DMS 273 (cell line): ENCODE data around the gene DCDC2C.
A peak's percentile ranks its signal among the peaks of the same experiment; 100 is the strongest.

Experiments
- DNase-seq: peaks from one replicate; lab custom pipeline; 2025; ENCODE audit not compliant: unreplicated experiment; lab: John Stamatoyannopoulos, UW

Gene DCDC2C

GRCh38 chr2:3769766-3770165, 66.4 kb downstream of the DCDC2C start:
- no peak for DNase-seq

- DNase-seq: no peak
Observed at GRCh38 chr2:3770724-3771415, 67.5 kb downstream of the DCDC2C start.

- no peak for DNase-seq
Observed at GRCh38 chr2:3771576-3771975, 68.2 kb downstream of the DCDC2C start.

GRCh38 chr2:3774336-3774735, 71.0 kb downstream of the DCDC2C start:
- no peak for DNase-seq

GRCh38 chr2:3776311-3776710, 72.9 kb downstream of the DCDC2C start:
- DNase-seq: no peak

- no peak for DNase-seq
Observed at GRCh38 chr2:3777966-3778365, 74.6 kb downstream of the DCDC2C start.

- no peak for DNase-seq
Observed at GRCh38 chr2:3778851-3779495, 75.6 kb downstream of the DCDC2C start.

- DNase-seq: no peak
Observed at GRCh38 chr2:3779496-3780049, 76.2 kb downstream of the DCDC2C start.

- peak; percentile 75 for DNase-seq
Observed at GRCh38 chr2:3780477-3781402, 77.4 kb downstream of the DCDC2C start.

GRCh38 chr2:3784731-3785130, 81.4 kb downstream of the DCDC2C start:
- DNase-seq: no peak

- no peak for DNase-seq
Observed at GRCh38 chr2:3785220-3785889, 82.0 kb downstream of the DCDC2C start.

GRCh38 chr2:3785890-3786273, 82.5 kb downstream of the DCDC2C start:
- no peak for DNase-seq

- DNase-seq: no peak
Observed at GRCh38 chr2:3787768-3788167, 84.4 kb downstream of the DCDC2C start.

- no peak for DNase-seq
Observed at GRCh38 chr2:3789256-3789655, 85.9 kb downstream of the DCDC2C start.

GRCh38 chr2:3793249-3793648, 89.9 kb downstream of the DCDC2C start:
- DNase-seq: no peak

GRCh38 chr2:3801506-3801905, 98.1 kb downstream of the DCDC2C start:
- no peak for DNase-seq

GRCh38 chr2:3805201-3805939, 102.0 kb downstream of the DCDC2C start:
- DNase-seq: peak; percentile 69

GRCh38 chr2:3806168-3806567, 102.8 kb downstream of the DCDC2C start:
- no peak for DNase-seq

GRCh38 chr2:3806730-3807129, 103.4 kb downstream of the DCDC2C start:
- DNase-seq: no peak

GRCh38 chr2:3807853-3808252, 104.5 kb downstream of the DCDC2C start:
- no peak for DNase-seq
